Skin of body (tissue), 2 donors: ENCODE measurements around the gene RAX2. TPM values are rescaled to one million over a fixed set of nuclear protein-coding genes. Genes with fewer than 3 reads are reported as not detected.
"Not testable (repeated sequence)": the region's sequence is repeated elsewhere in the genome, so short reads cannot be mapped to it uniquely, and the experiment has no call there.

ENCODE experiments used
- DNase-seq: peaks from one replicate; lab custom pipeline; 2025; lab: John Stamatoyannopoulos, UW
- total RNA-seq: library from RNA; depleted of rRNA; stranded (reverse); fragments of >200 nt; gene quantifications from one replicate; pipeline ENCODE4 v1.2.3, GENCODE V29; 2014

The RAX2 gene
- total RNA-seq, 1 donor from 2014 or later = not detected

GRCh38 chr19:3778104-3778867 is 6.3 kb upstream of the RAX2 start:
- DNase-seq = no peak

DNA sequence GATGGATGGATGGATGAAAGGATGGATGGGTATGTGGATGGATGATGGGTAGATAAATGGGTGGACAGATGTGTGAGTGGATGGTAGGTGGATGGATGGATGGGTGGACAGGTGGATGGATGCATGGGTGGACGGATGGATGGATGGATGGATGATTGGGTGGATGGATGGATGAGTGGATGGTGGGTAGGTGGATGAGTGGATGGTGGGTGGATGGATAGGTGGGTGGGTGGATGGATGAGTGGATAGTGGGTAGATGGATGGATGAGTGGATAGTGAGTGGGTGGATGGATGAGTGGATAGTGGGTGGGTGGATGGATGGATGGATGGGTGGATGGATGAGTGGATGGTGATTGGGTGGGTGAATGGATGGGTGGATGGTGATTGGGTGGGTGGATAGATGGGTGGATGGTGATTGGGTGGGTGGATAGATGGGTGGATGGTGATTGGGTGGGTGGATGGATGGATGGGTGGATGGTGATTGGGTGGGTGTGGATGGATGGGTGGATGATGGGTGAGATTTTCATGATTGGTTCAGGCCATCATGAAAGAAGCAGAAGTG is 4.5 kb upstream of the RAX2 start:
- no peak for DNase-seq

- DNase-seq = no peak
Observed at GRCh38 chr19:3775831-3776230, 3.8 kb upstream of the RAX2 start.

DNA sequence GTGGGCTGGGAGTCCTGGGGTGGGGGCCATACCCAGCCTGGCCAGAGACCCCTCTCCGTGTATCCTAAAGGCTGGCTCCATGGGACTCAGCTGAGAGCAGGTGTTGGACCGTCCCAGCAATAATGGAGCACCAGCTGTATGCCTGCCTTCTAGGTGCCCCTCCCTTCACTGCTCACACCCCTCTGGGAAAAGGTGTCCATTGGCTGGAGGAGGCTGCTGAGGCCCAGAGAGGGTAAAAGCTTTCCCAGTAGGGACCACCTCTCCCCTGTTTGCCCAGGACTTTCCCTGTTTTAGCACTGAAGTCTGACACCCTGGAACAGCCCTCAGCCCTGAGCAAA is 3.3 kb upstream of the RAX2 start:
- no peak for DNase-seq

DNA sequence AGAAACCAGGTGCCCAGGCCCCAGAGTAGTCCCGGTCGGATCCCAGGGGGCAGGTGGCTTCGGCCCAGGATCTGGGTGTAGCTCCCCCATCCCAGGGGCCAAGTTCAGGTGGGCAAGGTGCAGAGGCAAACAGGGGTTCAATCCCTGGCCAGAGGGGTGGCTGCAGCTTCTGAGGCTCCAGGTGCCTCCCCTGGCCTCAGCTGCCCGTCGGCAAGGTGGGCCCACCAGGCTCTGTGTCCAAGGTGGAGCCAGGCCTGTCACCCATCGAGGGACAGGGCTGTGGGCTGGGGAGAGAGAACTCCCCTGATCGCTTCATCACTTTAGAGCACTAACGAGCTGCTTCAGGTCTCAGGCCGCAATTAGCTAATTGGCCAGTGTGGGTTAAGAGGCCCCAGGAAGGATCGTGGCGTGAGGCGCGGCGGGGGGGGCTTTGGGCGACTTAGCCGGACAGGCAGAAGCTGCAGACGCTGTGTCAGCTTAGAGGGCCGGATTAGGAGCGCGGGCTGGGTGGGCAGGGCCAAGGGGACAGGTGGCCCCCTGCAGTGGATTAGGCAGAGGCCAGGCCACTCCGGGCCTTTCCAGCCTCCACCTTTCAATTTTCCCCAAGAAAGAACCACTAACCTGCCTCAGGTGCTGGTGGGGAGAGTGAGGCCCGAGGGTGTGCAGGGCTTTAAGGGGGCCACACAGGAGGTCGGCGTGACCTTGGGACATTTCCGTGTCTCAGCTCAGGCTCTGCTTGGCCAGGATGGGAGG is 2.8 kb upstream of the RAX2 start:
- no peak for DNase-seq

GRCh38 chr19:3773814-3774515 is 1.9 kb upstream of the RAX2 start:
- no peak for DNase-seq

GRCh38 chr19:3771000-3771905 is 775 bp downstream of the RAX2 start:
- no peak for DNase-seq

GRCh38 chr19:3770136-3770999 is 1.7 kb downstream of the RAX2 start:
- DNase-seq = no peak

DNA sequence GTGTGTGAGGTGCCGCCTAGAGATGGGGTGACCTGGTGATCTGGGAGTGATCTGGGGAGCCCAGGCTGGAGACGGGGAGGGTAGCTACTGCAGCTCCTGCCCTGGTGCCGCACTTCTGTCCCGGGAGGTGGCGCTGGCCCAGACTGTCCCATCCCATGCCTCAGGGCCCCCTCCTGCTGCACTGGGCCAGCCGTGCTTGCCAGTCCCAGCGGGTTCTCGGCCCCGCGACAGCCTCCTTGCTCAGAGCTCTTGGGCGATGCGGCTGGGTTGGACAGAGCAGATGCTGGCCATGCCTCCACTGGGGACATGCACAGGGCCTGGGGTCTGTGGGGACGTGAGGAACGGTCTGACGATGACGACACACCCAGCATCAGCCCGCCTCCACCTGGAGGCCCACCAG is 2.5 kb downstream of the RAX2 start:
- no peak for DNase-seq

GRCh38 chr19:3768748-3769099 is 3.3 kb downstream of the RAX2 start:
- DNase-seq = no peak

DNA sequence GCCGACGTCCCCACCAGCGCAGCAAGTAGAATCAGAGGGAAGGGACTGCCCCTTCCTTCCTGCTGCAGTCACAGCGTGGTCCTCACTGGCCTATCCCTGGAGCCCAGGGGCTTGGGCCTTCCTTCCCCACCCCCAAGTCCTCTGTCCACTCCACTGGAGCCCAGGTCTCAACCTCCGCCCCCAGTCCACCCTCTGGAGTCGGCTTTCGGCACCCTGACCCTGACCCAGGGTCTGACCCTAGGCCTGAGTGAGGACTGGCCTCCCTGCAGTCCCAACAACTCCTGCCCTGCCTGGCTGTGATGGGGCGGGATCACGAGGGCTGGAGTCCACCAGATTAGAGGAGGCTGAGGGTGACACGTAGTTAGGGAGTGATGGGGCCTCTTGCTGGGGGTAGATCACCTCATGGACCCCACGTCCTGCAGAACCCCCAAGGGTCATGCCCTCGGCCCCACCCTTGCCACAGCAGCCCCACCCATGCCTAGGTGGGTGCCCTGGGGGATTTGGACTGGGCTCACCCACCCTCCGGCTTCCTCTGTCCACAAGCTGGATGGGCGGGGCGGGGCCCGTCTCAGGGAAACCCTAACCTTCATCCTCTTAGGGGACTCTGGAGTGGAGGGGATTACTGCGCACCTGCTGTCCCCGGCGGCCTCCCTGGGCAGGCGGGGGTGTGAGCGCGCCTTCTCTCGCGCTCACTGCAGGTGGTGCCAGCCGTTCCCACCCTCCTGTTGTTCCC is 3.8 kb downstream of the RAX2 start:
- no peak for DNase-seq

GRCh38 chr19:3767050-3767449 is 5.0 kb downstream of the RAX2 start:
- DNase-seq = no peak

DNA sequence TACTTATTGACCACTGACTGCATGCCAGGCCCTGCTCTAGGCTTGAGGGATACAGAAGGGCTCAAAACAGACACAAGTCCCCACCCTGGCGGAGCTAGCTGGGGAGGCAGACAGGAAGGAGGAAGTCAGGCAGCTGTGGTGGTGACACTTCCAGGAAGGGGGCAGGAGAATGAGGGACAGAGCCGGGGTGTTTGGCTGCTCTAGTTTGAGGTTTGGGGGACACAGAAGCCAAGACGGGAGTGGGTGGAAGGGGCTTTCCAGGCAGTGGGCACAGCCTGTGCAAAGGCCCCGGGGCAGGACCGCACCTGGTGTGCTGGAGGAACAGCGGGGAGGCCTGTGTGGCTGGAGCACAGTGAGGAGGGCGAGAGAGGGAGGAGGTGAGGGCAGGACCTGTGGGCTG is 5.5 kb downstream of the RAX2 start:
- no peak for DNase-seq

- DNase-seq = not testable (repeated sequence)
Observed at GRCh38 chr19:3765757-3766156, 6.3 kb downstream of the RAX2 start.

DNA sequence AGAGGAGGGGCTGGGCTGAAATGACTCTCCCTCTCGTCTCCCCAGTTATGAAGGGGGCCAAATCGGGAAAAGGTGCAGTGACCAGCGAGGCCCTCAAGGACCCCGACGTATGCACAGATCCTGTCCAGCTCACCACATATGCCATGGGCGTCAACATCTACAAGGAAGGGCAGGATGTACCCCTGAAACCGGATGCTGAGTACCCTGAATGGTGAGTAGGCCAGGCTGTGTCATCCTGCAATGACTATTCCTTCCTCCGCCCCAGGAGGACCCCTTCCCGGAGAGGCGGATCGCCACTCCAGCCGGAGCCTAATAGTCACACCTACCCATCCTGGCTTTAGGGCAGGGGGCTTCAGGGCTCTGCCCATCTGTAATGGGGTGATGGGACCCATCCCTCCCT is 6.9 kb downstream of the RAX2 start:
- DNase-seq = no peak

DNA sequence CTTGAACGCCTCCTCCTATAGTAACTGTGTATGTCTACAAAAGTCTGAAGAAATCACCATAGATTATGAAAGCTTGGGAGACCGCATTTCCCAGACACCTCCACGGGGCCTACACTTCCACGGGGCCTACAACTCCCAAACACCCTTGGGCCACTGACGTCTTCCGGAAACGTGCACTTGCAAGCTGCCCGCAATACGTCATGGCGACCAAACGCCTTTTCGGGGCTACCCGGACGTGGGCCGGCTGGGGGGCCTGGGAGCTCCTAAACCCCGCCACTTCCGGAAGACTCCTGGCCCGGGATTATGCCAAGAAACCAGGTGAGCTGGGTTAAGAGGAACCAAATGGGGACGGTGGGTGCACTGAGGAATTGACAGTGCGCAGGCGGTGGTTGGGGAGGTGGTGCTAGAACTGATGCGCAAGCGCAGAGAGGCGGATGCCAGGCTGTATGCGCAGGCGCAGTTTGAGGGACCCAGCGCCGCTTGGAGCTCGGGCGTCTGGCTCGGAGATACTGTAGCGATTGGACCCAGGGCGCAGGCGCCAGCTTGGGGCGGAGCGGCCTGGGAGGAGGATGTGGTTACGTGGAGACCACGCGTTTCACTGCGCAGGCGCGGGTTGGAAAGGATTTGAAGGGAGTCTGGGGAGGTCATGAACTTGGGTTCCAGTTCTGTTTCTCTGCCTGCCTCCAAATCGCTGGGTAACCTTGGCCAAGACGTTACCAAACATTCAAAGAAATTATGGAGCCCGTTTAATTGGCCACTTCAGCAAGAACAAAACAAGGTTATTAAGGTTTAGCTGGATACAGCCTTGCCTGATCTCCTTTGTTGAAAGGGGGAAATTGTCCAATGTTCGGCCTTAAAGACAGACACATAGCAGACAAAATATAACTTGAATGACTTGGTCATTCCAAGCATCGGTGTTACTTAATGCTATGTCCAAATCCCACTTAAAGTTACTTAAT is 9.2 kb downstream of the RAX2 start, which contains the start of gene MRPL54:
Gene MRPL54 (plus strand): TSS at position 182 of the 959 bp plus-strand sequence. CDS start 19 bp downstream, at position 201.
- DNase-seq = peak; percentile 99

- DNase-seq = no peak
Observed at GRCh38 chr19:3762130-3762473, 9.9 kb downstream of the RAX2 start.
